ENCODE measurements around the gene MLC1.

- TF ChIP-seq, protein P1, sequence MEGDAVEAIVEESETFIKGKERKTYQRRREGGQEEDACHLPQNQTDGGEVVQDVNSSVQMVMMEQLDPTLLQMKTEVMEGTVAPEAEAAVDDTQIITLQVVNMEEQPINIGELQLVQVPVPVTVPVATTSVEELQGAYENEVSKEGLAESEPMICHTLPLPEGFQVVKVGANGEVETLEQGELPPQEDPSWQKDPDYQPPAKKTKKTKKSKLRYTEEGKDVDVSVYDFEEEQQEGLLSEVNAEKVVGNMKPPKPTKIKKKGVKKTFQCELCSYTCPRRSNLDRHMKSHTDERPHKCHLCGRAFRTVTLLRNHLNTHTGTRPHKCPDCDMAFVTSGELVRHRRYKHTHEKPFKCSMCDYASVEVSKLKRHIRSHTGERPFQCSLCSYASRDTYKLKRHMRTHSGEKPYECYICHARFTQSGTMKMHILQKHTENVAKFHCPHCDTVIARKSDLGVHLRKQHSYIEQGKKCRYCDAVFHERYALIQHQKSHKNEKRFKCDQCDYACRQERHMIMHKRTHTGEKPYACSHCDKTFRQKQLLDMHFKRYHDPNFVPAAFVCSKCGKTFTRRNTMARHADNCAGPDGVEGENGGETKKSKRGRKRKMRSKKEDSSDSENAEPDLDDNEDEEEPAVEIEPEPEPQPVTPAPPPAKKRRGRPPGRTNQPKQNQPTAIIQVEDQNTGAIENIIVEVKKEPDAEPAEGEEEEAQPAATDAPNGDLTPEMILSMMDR (IDR thresholded peaks at IDR 0.05): no peak
- TF ChIP-seq EP300 (IDR thresholded peaks at IDR 0.05): no peak
Measured at GRCh38 chr22:50058061-50058905, 26.9 kb downstream of the MLC1 start, which contains the start of gene TTLL8.

Measured in gastroesophageal sphincter (tissue), 3 donors.